ENCODE data around the gene TAF5L.
"Not testable (repeated sequence)": the region's sequence is repeated elsewhere in the genome, so short reads cannot be mapped to it uniquely, and the experiment has no call there.

TAF5L gene

DNA sequence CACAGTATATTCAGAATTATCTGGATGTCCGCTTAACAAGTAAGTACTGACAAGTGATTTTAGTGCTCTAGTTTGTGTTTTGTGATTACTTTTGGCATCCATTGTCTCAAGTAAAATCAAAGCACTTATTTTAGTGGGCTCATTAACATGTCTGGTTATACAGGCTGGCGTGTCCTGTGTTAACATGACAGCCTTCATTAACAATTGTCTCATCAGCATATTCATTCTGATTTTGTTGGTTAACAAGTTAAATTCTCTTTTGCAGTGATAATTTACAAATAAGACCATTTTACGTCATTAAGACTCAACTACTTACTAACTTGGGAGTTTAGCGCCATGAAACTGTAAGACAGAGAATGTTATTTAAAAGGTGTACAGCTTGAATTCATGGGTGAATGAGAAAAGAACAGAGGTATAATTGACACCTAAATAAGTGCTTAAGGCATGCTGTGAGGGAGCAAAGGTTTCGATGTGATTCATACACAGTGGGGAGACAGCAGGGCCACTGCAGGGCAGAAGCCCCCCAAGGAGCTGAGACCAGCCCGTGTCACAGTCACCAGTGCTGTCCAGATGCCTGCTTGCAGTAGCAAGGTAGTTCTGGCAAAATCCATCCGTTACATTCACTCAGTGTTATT, 22.4 kb downstream of the TAF5L start:
- no peak for DNase-seq (ENCODE audit: low read depth)

DNA sequence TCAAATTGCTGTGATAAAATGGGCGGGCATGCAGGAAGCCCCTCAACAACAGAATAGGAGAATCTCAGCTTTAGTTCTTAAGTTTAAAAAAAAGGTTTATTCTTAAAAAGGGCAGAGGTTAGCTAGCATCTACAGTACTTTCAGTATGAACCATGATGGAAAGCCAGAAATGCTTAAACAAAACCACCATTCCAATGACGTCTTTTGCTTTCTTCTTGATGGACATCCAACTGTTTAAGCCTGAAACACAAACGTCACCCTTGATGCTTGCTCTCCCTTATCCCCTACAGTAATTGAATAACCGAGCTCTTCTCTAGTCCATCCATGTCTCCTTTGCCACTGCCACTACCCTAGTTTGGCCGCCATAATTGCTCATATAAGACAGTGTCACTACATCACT, 25.7 kb downstream of the TAF5L start:
- DNase-seq (ENCODE audit: low read depth) = no peak

DNA sequence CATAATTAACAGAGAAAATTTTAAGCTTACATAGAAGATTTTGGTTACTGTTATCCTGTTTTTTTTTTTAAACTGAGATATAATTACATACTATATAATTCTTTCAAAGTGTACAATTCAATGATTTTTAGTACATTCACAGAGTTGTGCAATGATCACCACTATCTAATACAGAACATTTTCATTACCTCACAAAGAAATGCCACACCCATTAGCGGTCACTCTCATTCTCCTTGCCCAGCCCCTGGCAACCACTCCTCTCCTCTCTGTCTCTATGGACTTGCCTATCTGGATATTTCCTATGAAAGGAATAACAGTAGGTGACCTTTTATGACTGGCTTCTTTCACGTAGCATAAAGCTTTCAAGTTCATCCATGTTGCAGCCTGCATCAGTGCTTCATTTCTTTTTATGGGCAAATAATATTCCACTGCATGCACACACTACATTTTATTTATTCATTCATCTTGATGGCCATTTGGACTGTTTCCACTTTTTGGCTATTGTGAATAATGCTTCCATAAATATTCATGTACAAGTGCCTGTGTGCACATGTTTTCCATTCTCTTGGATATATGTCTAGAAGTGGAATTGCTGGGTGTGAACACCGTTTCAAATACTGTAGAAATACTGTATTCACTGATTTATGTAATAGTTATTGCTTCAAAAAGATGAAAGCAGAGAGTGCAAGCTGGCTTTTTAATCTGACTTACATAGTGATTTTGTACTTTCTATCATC, 26.5 kb downstream of the TAF5L start:
- no peak for DNase-seq (ENCODE audit: low read depth)

DNA sequence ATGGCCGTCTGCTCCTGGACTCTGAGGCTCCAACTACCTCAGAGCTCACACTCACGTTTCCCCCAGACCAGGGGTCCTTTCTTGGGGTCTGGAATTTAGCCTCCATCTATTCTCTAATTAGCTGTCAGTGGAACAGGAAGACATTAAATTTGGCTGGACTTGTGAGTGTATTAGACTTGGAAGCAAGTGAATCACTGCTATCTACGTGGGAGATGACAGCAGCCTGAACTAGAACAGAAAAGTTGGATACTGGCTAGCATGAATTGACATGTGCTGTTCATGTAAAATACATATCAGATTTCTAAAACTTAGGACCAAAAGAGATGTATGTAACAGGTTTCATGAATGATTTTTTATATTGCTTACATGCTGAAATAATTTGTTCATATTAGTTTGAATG, 28.0 kb downstream of the TAF5L start:
- no peak for DNase-seq (ENCODE audit: low read depth)

DNA sequence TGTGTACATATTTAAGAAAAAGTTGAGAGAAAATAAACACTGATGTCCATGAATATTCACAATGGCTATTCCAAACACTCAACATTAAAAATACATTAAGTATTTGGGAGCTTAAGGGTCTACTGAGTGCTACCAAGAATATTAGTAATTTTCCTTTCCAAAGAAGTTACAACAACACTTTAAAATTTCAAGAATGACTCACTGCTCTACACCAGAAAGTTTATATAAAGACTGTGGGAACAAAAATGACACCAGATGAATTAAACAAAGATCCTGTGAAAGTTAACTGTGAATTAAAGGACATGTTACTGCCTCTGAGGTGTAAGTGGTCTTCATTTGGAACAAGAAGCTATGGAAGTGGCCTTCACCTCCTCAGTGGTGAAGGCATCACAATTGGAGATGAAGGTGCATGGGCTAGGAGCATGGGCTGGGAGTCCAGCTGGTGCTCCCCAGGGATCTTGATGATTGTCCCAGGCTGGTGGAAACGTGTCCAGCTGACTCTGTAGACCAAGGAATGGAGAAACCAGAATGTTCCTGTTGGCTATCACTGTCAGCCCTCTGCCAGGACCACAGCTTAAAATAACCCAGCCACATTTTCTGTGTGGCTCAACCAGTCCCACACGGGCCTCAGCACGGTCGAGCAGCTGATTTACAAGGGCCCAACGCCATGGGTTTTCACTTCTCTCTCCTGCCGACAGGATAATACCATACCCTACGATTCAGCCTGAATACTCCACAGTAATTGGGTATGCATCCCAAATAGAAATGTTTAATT, 28.8 kb downstream of the TAF5L start:
- DNase-seq (ENCODE audit: low read depth) = no peak

DNA sequence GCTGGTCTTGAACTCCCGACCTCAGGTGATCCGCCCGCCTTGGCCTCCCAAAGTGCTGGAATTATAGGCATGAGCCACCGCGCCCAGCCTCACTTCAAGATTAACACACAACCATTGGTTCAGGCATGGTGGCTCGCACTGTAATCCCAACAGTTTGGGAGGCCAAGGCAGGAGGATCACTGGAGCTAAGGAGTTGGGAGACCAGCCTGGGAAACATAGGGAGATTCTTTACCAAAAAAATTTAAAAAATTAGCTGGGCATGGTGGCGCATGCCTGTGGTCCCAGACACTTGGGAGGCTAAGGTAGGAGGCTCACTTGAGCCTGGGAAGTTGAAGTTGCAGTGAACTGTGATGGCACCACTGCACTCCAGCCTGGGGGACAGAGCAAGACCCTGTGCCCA, 30.0 kb downstream of the TAF5L start:
- not testable (repeated sequence) for DNase-seq (ENCODE audit: low read depth)

DNA sequence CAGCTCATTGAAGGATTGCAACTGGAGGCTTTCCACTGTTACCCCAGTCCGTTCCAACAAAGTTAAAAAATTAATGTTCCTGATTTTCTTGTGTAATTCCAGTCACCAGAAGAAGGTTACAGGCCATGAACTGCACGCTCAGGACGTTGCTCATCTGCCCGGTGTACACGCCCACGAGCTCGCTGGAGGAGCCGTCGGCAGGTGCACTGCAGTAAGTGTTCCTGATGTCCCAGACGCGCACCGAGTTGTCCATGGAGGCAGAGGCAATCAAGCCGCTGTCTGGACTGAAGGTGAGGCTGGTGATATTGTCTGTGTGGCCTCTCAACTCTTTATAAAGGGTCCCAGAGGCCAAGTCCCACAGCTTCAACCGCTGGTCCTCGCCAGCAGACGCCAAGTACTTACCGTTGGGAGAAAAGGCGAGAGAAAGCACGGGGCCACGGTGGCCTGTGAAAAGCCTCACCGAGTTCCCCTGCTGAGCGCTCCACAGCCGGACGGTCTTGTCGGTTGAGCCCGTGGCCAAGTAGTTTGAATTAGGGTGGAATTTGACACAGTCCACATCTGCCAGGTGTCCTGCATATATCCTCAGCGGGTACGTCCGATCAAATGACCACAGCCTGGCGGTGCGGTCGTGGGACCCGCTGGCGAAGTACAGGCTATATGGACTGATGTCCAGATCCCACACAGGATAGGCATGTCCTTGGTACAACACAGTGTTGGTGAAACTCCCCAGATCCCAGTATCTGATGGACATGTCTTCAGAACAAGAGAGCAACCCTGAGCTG, 31.5 kb downstream of the TAF5L start:
- no peak for DNase-seq (ENCODE audit: low read depth)

DNA sequence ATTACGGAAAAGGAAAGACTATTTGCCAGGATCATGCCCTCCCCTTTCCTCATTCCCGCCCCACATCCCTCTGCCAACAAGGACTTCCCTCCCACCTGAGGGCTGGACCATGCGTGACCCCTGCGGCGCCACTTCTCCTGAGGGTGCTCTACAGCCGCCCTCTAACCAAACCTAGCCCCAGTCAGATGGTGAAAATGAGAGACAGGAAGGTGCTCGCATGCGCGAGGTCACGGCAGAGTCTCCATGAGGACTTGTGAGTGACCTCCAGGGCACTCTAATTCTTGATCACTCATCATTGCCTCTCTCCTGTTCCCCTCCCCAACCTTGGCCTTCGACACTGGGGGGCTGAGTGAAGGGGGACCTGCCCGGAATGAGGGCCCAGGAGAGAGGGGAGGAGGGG, 32.1 kb downstream of the TAF5L start:
- no peak for DNase-seq (ENCODE audit: low read depth)

DNA sequence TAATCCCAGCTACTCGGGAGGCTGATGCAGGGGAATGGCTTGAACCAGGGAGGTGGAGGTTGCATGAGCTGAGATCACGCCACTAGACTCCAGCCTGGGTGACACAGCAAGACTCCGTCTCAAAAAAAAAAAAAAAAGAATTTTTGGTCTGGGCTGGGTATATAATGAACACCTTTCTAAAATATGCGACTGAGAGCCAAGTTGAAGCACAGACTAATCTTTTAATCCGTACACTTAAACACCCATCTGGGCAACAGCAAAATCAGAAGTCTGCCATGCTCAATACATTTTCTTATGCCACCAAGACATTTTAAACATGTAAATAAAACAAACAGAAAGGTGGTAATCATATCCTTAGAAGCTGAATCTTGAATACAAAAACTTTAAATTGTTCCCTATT, 35.8 kb downstream of the TAF5L start:
- no peak for DNase-seq (ENCODE audit: low read depth)

DNA sequence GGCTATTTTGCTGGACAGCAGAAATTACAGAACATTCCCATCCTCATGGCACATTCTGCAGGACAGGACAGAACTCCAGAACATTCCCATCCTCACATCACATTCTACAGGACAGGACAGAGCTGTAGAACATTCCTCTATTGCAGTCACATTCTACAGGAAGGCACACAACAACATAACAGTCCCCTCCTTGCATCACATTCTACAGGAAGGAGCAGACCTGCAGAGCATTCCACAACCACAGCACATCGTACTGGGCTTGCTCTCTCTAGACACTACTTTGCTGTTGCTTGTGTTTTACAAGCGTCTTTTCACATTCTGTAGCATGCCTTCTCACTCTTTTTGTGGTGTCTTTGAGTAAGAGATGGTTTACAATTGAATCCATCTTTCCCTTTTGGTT, 40.6 kb downstream of the TAF5L start:
- no peak for DNase-seq (ENCODE audit: low read depth)

DNA sequence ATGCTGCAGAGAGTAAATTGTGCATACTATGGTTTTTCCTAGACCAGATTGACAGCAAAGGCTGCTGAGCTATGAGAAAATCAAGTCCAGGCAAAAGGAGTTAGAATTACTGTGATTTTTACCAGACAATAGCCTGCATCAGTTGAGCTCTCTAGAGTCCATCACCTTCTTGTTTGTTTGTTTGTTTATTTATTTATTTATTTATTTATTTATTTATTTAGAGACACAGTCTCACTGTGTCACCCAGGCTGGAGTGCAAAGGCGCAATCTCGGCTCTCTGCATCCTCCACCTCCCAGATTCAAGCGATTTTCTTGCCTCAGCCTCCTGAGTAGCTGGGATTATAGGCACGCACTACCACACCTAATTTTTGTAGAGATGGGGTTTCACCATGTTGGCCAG, 43.2 kb downstream of the TAF5L start:
- DNase-seq (ENCODE audit: low read depth) = no peak

DNA sequence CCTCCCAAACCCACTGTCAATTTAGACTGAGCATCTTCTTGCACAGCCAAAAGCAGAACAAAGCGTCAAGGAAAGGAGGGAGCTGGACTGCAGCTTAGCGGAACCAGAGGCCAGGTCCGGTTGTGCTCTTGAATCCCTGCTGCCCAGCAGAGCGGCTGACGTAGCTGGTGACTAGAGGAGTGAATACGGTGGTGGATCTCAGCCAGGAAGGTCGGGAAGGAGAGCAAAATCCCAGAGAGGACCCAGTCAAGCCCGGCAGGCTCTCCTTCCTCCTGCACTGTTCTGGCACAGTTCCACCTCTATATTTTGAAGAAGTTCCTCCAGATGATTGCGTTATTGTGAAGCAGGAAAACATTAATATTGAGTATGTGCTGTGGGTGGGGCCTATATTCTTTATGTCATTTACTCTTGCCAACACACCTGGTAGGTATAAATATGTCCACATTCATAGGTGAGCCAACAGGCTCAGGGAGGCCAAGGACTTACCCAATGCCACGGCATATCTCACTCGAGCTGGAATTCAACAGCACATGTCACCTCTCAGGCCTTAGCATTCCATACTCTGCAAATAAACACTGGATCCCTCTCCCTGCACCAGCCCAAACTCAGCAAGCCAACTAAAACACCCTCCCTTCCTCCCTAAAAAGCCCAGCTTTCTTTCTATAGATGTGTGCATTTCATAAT, 43.8 kb downstream of the TAF5L start:
- DNase-seq (ENCODE audit: low read depth) = no peak

DNA sequence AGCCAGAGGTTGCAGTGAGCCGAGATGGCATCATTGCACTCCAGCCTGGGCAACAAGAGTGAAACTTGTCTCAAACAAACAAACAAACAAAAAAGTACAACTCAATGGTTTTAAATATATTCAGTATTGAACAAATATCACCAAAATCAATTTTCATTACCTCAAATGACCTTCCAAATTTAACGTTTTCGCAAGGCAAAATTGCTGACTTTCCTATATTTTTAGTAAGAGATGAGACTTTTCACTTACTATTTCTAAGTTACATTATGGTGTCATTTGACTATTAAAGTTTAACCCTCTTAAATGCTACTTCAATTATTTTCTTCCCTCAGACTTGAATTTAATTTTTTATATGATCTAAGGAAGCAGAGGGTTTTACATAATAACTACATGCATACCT, 44.4 kb downstream of the TAF5L start:
- DNase-seq (ENCODE audit: low read depth) = no peak

DNA sequence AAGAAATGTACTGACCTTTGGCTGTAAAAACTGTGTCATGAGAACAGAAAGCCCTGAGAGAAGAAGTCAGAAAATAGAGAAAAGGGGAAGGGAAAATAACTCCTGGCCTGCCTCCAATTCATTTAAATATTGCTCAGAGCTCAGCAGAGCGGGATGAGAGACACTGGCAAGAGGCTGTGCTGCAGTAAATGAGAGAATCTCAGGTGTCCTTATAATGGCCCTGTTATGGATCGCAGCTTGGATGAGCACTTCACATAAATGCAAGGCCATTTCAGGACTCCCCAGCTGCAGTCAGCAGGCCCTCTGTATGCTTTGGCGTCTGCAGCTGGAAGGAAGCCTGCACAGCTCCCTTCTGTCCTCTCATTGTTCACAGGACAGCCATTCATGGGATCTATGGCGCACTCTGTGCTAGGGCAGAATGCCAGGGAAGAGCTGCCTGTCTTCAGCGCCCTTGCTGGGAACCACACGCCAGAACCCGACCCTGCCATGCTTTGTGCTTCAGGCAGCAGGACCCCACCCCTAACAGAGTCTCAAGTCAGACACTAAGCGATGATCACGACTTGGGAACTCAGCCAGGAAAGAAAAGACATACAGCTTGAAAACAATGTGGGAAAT, 46.8 kb downstream of the TAF5L start:
- DNase-seq (ENCODE audit: low read depth) = no peak

DNA sequence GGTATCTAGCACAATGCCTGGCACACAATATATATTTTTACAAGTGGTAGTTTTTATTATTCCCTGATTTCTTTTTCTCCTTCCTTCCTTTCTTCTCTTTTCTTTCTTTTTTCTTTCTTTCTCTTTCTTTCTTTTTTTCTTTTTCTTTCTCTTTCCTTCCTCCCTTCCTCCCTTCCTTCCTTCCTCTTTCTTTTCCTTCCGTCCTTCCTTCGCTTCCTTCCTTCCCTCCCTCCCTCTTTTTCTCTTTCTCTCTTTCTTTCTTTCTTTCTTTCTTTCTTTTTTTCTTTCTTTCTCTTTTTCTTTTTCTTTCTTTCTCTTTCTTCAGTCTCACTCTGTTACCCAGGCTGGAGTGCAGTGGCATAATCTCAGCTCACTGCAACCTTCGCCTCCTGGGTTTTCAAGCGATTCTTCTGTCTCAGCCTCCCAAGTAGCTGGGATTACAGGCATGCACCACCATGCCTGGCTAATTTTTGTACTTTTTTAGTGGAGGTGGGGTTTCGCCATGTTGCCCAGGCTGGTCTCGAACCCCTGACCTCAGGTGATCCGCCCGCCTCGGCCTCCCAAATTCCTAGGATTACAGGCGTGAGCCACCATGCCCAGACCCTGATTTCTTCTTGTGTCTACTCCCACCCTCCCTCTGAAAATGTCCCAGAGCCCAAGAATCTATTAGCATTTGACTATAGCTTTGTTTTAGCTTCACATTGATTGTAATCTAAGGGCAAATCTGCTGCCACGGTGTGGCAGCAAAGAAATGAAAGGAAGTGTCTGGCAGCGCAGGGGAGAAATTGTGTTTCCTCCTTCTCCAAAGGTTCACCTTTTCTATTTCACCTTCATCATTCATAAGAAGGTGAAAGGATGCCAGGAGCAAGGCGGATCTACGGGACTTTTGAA, 47.5 kb downstream of the TAF5L start:
- no peak for DNase-seq (ENCODE audit: low read depth)

DNA sequence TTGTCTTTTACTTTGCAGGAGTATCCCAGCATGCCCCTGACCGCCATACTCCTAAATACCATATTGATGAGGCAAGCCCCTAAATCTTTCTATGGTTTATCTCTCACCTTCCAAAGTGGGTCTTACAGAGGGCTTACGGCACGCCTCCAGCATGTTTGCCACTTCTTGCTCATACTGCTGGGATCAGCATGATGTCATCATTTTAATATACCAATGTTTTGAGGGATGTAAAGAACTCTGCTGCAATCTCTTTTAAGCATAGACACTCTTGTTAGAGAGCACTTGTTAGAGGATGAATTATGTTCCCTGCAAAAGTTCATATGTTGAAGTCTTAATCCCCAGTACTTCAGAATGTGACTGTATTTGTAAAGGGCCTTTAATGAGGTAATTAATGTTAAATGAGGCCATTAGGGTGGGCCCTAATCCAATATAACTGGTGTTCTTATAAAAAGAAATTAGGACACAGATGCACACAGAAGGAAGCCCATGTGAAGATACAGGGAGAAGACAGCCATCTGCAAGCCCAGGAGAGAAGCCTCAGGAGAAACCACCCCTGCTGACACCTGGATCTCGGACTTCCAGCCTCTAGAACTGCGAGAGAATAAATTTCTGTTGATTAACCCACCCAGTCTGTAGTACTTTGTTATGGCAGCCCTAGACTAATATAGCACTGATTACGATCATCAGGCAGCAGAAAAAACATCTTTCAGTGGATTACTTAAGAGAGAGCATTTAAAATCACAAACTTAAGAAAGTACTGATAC, 51.1 kb downstream of the TAF5L start:
- DNase-seq (ENCODE audit: low read depth) = no peak

DNA sequence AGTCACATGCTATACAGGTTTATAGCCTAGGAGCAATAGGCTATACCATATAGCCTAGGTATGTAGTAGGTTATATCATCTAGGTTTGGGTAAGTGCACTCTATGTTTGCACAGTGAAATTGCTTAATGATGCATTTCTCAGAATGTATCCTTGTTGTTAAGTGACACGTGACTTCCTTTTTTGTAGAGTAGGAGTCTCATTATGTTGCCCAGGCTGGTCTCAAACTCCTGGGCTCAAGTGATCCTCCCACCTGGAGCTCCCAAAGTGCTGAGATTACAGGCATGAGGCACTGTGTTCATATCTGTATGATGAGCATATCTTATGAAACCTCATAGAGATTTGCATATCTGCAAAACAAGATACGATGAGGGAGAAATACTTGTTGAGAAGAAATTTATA, 53.6 kb downstream of the TAF5L start:
- no peak for DNase-seq (ENCODE audit: low read depth)

DNA sequence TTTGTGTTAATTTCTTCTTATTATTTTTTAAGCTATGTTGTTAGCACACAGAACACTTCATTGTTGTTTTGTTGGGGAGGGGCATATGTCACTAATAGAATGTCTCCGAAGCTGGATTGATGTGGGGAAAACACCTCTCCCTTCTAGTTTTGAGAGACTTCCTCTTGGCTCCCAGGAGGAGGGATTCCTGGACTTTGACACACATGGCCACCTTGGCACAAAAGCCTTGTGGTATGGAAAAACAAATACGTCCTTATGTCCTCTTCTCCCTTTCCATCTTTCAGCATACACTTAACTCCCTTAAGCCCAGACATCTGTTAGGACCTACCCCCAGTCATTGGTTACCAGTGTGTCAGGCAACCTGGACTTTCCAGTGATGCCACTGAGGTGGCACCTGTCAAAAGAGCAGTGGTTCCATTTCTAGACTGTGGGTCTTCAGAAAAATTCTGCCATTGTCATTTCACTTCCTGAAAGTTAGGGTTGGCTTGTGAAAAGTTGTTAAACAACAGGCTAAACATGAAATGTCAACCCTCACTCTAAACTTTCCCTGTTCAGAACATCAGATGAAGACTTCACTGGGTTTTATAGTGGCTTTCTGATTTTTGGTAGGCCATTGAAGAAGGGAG, 54.9 kb downstream of the TAF5L start:
- DNase-seq (ENCODE audit: low read depth) = no peak

DNA sequence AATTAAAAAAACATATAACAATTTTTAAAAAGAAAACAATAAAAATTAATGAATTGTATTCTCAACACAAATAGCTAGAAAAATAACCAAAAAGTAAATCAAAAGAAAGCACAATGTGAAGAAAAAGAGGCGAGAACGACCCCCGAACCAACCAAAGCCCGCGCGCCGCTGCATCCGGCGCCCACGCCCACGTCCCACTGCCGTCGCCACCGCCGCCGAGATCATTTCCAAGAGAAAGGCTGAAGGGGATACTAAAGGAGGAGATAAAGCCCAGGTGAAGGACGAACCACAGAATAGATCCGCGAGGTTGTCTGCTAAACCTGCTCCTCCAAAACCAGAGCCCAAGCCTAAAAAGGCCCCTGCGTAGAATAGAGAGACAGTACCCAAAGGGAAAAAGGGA, 55.6 kb downstream of the TAF5L start:
- DNase-seq (ENCODE audit: low read depth) = no peak

Data from CMK (cell line).